Endothelial cell of umbilical vein (primary cell): ENCODE measurements around the gene MDFIC.

Experiments used
- CTCF ChIP-seq, 2 donors: IDR thresholded peaks; 1 replicate in 1 of 2; 2 replicates in 1 of 2; pipeline ENCODE4 v1.5.1; 2011; ENCODE audit warnings: low read length in 2 of 2, mild to moderate bottlenecking in 2 of 2, moderate library complexity in 2 of 2, control low read depth in 1 of 2, inconsistent platforms in 1 of 2, low read depth in 1 of 2; ENCODE audit not compliant: insufficient read depth in 1 of 2; ENCODE audit errors: extremely low read depth in 1 of 2
- EZH2 ChIP-seq: IDR thresholded peaks from 2 replicates; pipeline ENCODE4 v1.6.1; 2012; ENCODE audit warnings: borderline replicate concordance, low read depth, mild to moderate bottlenecking, moderate library complexity, low read length, inconsistent platforms; ENCODE audit not compliant: severe bottlenecking
- FOS ChIP-seq: IDR thresholded peaks from 2 replicates; pipeline ENCODE4 v1.6.1; 2011; ENCODE audit warnings: mild to moderate bottlenecking, low read length, moderate library complexity, borderline replicate concordance; ENCODE audit not compliant: insufficient read depth
- JUN ChIP-seq: IDR thresholded peaks from 2 replicates; pipeline ENCODE4 v1.6.1; 2011; ENCODE audit warnings: borderline replicate concordance, low read depth; ENCODE audit not compliant: insufficient read length, insufficient read depth
- MYC ChIP-seq: IDR thresholded peaks from one replicate; pipeline ENCODE4 v1.6.1; 2011; ENCODE audit warnings: mild to moderate bottlenecking, low read depth, low read length
- POLR2A ChIP-seq: IDR thresholded peaks from 2 replicates; pipeline ENCODE4 v1.6.1; 2012; ENCODE audit warnings: low read depth, mild to moderate bottlenecking, control low read depth, low read length
- POLR2AphosphoS5 ChIP-seq: IDR thresholded peaks from 2 replicates; pipeline ENCODE4 v1.6.1; 2012; ENCODE audit warnings: low read depth, mild to moderate bottlenecking, control low read depth, low read length, moderate library complexity; ENCODE audit not compliant: insufficient read depth
- TF ChIP-seq, protein P1 (sequence below): IDR thresholded peaks from 2 replicates; pipeline ENCODE4 v1.6.1; 2011; ENCODE audit not compliant: insufficient read depth, insufficient read length

- TF ChIP-seq CTCF (IDR thresholded peaks at IDR 0.05; ENCODE audit: extremely low read depth in 1 of 2, insufficient read depth in 1 of 2, low read depth in 1 of 2, low read length in 2 of 2): no peak
- TF ChIP-seq POLR2A: no peak
- TF ChIP-seq, protein P1, sequence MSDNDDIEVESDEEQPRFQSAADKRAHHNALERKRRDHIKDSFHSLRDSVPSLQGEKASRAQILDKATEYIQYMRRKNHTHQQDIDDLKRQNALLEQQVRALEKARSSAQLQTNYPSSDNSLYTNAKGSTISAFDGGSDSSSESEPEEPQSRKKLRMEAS: no peak
- TF ChIP-seq EZH2: no peak
- no peak for TF ChIP-seq POLR2AphosphoS5
- no peak for TF ChIP-seq JUN
- no peak for TF ChIP-seq MYC
- no peak for TF ChIP-seq FOS
Measured at GRCh38 chr7:114969096-114969495, 47.2 kb downstream of the MDFIC start.
